A549 (cell line): Measurements from ENCODE around the gene CASK. TPM values are rescaled to one million over a fixed set of nuclear protein-coding genes. Genes with fewer than 3 reads are reported as not detected.
A peak's percentile ranks its signal among the peaks of the same experiment; 100 is the strongest.

ENCODE experiments used
- ATAC-seq, 2 experiments: fragments of 200-7000 bp in 1 of 2; fragments of >200 bp in 1 of 2; cut with Nextera tagmentation in 1 of 2; cut with Tn5 transposase in 1 of 2; 3 replicates each; pipeline versions ENCODE4 v1.8.0 to v1.9.1; 2018 to 2020; ENCODE audit warnings: mild to moderate bottlenecking in 1 of 2, moderate library complexity in 1 of 2
- CTCF ChIA-PET: fragments of 300-600 bp; sonication (Branson Sonifier 250); formaldehyde crosslinking; extraction: SDS; loops from one replicate; lab custom pipeline; 2021; ENCODE audit warnings: antibody characterized with exemption, inconsistent platforms; lab: Yijun Ruan, JAX
- POLR2A ChIA-PET: fragments of 350-600 bp; formaldehyde crosslinking; extraction: SDS; loops from one replicate; lab custom pipeline; 2021; ENCODE audit warnings: antibody characterized with exemption, inconsistent platforms; lab: Yijun Ruan, JAX
- DNase-seq, 2 experiments: peaks; one replicate each; pipeline versions ENCODE4 v3.0.0 to v3.0.0-alpha.2; 2011 to 2016; ENCODE audit warnings: low read depth in 1 of 2, low spot score in 1 of 2
- FAIRE-seq: peaks from 2 replicates; lab custom pipeline; 2011; peaks lifted over from hg19 to GRCh38; lab: Jason Lieb, UNC
- H3K27ac ChIP-seq, 2 experiments: fragments of >200 bp; sonication (Bioruptor Twin); formaldehyde crosslinking; 3 replicates each; pipeline ENCODE4 v1.5.1; 2016 to 2017
- H3K4me1 ChIP-seq: fragments of >200 bp; sonication (Bioruptor Twin); formaldehyde crosslinking; 3 replicates; pipeline ENCODE4 v1.6.1; 2016
- H3K4me2 ChIP-seq: fragments of >200 bp; sonication (Bioruptor Twin); formaldehyde crosslinking; 3 replicates; pipeline ENCODE4 v1.6.1; 2016
- H3K4me3 ChIP-seq: fragments of >200 bp; sonication (Bioruptor Twin); formaldehyde crosslinking; 3 replicates; pipeline ENCODE4 v1.5.1; 2016
- H3K9me3 ChIP-seq: fragments of >200 bp; sonication (Bioruptor Twin); formaldehyde crosslinking; 3 replicates; pipeline ENCODE4 v1.6.1; 2016
- BCL3 ChIP-seq: fragments of >200 bp; sonication (Bioruptor Twin); formaldehyde crosslinking; IDR thresholded peaks from 3 replicates; pipeline ENCODE4 v1.6.1; 2016
- BHLHE40 ChIP-seq: IDR thresholded peaks from 2 replicates; pipeline ENCODE4 v1.6.1; 2012; ENCODE audit warnings: low read depth, low read length, inconsistent platforms
- CEBPB ChIP-seq, 2 experiments: fragments of >200 bp in 1 of 2; sonication (Bioruptor Twin) in 1 of 2; formaldehyde crosslinking in 1 of 2; IDR thresholded peaks; 2 replicates each; pipeline ENCODE4 v1.6.1; 2012 to 2016
- CHD4 ChIP-seq: fragments of 200-600 bp; sonication (generic); IDR thresholded peaks from 2 replicates; pipeline ENCODE4 v1.6.1; 2016; ENCODE audit warnings: antibody characterized with exemption, mild to moderate bottlenecking, borderline replicate concordance
- E2F6 ChIP-seq: IDR thresholded peaks from 2 replicates; pipeline ENCODE4 v1.6.1; 2012; ENCODE audit warnings: low read depth, borderline replicate concordance
- EHF ChIP-seq: fragments of 250-450 bp; sonication (Bioruptor Pico); IDR thresholded peaks from 2 replicates; pipeline ENCODE4 v1.5.0; 2020; ENCODE audit warnings: mild to moderate bottlenecking
- ELK1 ChIP-seq: fragments of 150-350 bp; IDR thresholded peaks from 2 replicates; pipeline ENCODE4 v1.6.1; 2014; ENCODE audit warnings: low read depth, mild to moderate bottlenecking, low read length
- ESRRA ChIP-seq: fragments of 150-350 bp; IDR thresholded peaks from 2 replicates; pipeline ENCODE4 v1.6.1; 2014; ENCODE audit warnings: mild to moderate bottlenecking, low read length, borderline replicate concordance
- FOSB ChIP-seq: fragments of 250-450 bp; sonication (Bioruptor Pico); IDR thresholded peaks from 2 replicates; pipeline ENCODE4 v1.5.0; 2020; ENCODE audit warnings: mild to moderate bottlenecking, moderate library complexity
- FOSL2 ChIP-seq, 2 experiments: fragments of 450-650 bp in 1 of 2; fragments of >200 bp in 1 of 2; sonication (Bioruptor Twin) in 1 of 2; formaldehyde crosslinking; IDR thresholded peaks; 2 replicates each; pipeline versions ENCODE4 v1.5.0 to v1.6.1; 2016 to 2020; ENCODE audit warnings: mild to moderate bottlenecking in 1 of 2, moderate library complexity in 1 of 2
- GATA3 ChIP-seq: IDR thresholded peaks from 2 replicates; pipeline ENCODE4 v1.6.1; 2012; ENCODE audit warnings: borderline replicate concordance
- HOXA7 ChIP-seq: fragments of 250-450 bp; sonication (Bioruptor Pico); IDR thresholded peaks from 2 replicates; pipeline ENCODE4 v1.5.0; 2020; ENCODE audit warnings: mild to moderate bottlenecking, moderate library complexity
- HOXB5 ChIP-seq: fragments of 250-450 bp; sonication (Bioruptor Pico); IDR thresholded peaks from 2 replicates; pipeline ENCODE4 v1.5.0; 2020; ENCODE audit warnings: mild to moderate bottlenecking, moderate library complexity
- KDM5A ChIP-seq: fragments of 200-600 bp; sonication (generic); IDR thresholded peaks from 2 replicates; pipeline ENCODE4 v1.6.1; 2016; ENCODE audit warnings: antibody characterized with exemption, mild to moderate bottlenecking
- MAFK ChIP-seq: fragments of 450-650 bp; IDR thresholded peaks from 2 replicates; pipeline ENCODE4 v1.6.1; 2014; ENCODE audit not compliant: partially characterized antibody
- MAX ChIP-seq: IDR thresholded peaks from 2 replicates; pipeline ENCODE4 v1.6.1; 2012
- MAZ ChIP-seq: fragments of 150-350 bp; IDR thresholded peaks from 2 replicates; pipeline ENCODE4 v1.6.1; 2014; ENCODE audit warnings: antibody characterized with exemption, low read depth, low read length, borderline replicate concordance
- NPAS2 ChIP-seq: fragments of 250-450 bp; sonication (Bioruptor Pico); IDR thresholded peaks from 2 replicates; pipeline ENCODE4 v1.8.0; 2022; ENCODE audit warnings: mild to moderate bottlenecking, moderate library complexity, borderline replicate concordance
- NR3C1 ChIP-seq: fragments of >200 bp; sonication (Bioruptor Twin); formaldehyde crosslinking; IDR thresholded peaks from 3 replicates; pipeline ENCODE4 v1.6.1; 2017
- PBX3 ChIP-seq: IDR thresholded peaks from 2 replicates; pipeline ENCODE4 v1.6.1; 2012
- PHF8 ChIP-seq: fragments of 200-600 bp; sonication (generic); IDR thresholded peaks from 2 replicates; pipeline ENCODE4 v1.6.1; 2016; ENCODE audit warnings: low read depth, mild to moderate bottlenecking, antibody characterized with exemption, moderate library complexity, borderline replicate concordance
- POLR2A ChIP-seq: IDR thresholded peaks from 2 replicates; pipeline ENCODE4 v1.6.1; 2012; ENCODE audit warnings: mild to moderate bottlenecking, low read length
- RAD21 ChIP-seq, 2 experiments: fragments of >200 bp in 1 of 2; sonication (Bioruptor Twin) in 1 of 2; formaldehyde crosslinking in 1 of 2; IDR thresholded peaks in 1 of 2; conservative IDR thresholded peaks in 1 of 2; 2 replicates in 1 of 2; 3 replicates in 1 of 2; pipeline ENCODE4 v1.6.1; 2012 to 2018; ENCODE audit warnings: inconsistent platforms in 1 of 2
- RCOR1 ChIP-seq: fragments of 150-350 bp; IDR thresholded peaks from 2 replicates; pipeline ENCODE4 v1.6.1; 2014; ENCODE audit warnings: antibody characterized with exemption, low read length, low read depth
- RFX5 ChIP-seq: fragments of 450-650 bp; IDR thresholded peaks from 2 replicates; pipeline ENCODE4 v1.7.1; 2014; ENCODE audit warnings: antibody characterized with exemption, mild to moderate bottlenecking, moderate library complexity
- SREBF2 ChIP-seq: fragments of 450-650 bp; IDR thresholded peaks from 2 replicates; pipeline ENCODE4 v1.6.1; 2014; ENCODE audit warnings: mild to moderate bottlenecking, moderate library complexity
- TP53 ChIP-seq: fragments of 250-450 bp; sonication (Bioruptor Pico); IDR thresholded peaks from 2 replicates; pipeline ENCODE4 v1.5.0; 2021; ENCODE audit warnings: mild to moderate bottlenecking, moderate library complexity
- ZSCAN20 ChIP-seq: fragments of 250-450 bp; sonication (Bioruptor Pico); IDR thresholded peaks from 2 replicates; pipeline ENCODE4 v1.8.0; 2022; ENCODE audit warnings: mild to moderate bottlenecking, moderate library complexity
- WGBS: methylation state at CpG from one replicate; pipeline ENCODE4 v1.1.6; 2017; ENCODE audit errors: missing lambda C conversion rate; 5-methylcytosine and 5-hydroxymethylcytosine counted together
- polyA plus RNA-seq, 4 experiments: library from polyadenylated mRNA; depleted of rRNA in 3 of 4; stranded (reverse); fragments of >200 nt; fragmentation: RNase III in 1 of 4; extraction: RNeasy Plus Mini Kit Qiagen cat#74134 plus additional on column Dnase treatment in 1 of 4; gene quantifications; 2 replicates in 3 of 4; 3 replicates in 1 of 4; pipeline ENCODE4 v1.2.3, GENCODE V29; 2011 to 2017
- TF ChIP-seq, protein P1 (sequence below): fragments of >200 bp; sonication (Bioruptor Twin); formaldehyde crosslinking; IDR thresholded peaks from 2 replicates; pipeline ENCODE4 v1.6.1; 2016

Gene CASK
- polyA plus RNA-seq, 2 of the 4 experiments (the other 2 are of a cell fraction) = 23.3 to 57.6 TPM

- no peak for DNase-seq
- Histone ChIP-seq H3K27ac (no peak overlapping the region), H3K4me2 (no peak overlapping the region), H3K4me3 (no peak overlapping the region), H3K9me3 (no peaks in the 10 kb centered on the region), H3K4me1 (peaks cover 12% of the 10 kb centered on the region)
- ChIA-PET POLR2A (no interaction called here), CTCF (interaction anchor here (1.2 kb wide), 1 partner anchor 200 kb away, joined by 3 read pairs; no protein-coding TSS in a partner anchor)
- ATAC-seq = no peak
- 94% methylated on average over 1 of the region's 2 CpGs for WGBS
- FAIRE-seq = no peak
- TF ChIP-seq PHF8 (no peak), MAX (no peak), RCOR1 (no peak), ELK1 (no peak), PBX3 (no peak), KDM5A (no peak)
- TF ChIP-seq, protein P1, sequence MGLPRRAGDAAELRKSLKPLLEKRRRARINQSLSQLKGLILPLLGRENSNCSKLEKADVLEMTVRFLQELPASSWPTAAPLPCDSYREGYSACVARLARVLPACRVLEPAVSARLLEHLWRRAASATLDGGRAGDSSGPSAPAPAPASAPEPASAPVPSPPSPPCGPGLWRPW = no peak
Measured at GRCh38 chrX:41758401-41758800, 165.0 kb downstream of the CASK start.

- ATAC-seq (no peak), FAIRE-seq (peak; percentile 76)
- Histone ChIP-seq H3K4me2 (no peak overlapping the region), H3K4me1 (no peaks in the 10 kb centered on the region)
- no peak for TF ChIP-seq EHF (CRISPR knock-in tag)
- no peak for TF ChIP-seq PHF8
- no peak for TF ChIP-seq ZSCAN20
- TF ChIP-seq HOXB5 (CRISPR knock-in tag) = no peak
- no peak for TF ChIP-seq ELK1
- TF ChIP-seq NPAS2 = no peak
- TF ChIP-seq MAFK = no peak
- no peak for TF ChIP-seq RFX5
- no peak for TF ChIP-seq FOSL2 (IDR thresholded peaks at IDR 0.05)
- no peak for TF ChIP-seq FOSL2 (CRISPR knock-in tag; IDR thresholded peaks at IDR 0.05)
- no peak for TF ChIP-seq BHLHE40
- TF ChIP-seq FOSB (CRISPR knock-in tag) = no peak
- TF ChIP-seq NR3C1 = no peak
- no peak for TF ChIP-seq HOXA7 (CRISPR knock-in tag)
- no peak for TF ChIP-seq POLR2A
- no peak for TF ChIP-seq SREBF2
- TF ChIP-seq ESRRA = no peak
- TF ChIP-seq TP53 (CRISPR knock-in tag) = no peak
- TF ChIP-seq, all 56 proteins: peak for 0
- H3K27ac ChIP-seq = no peak overlapping the region
- CTCF ChIA-PET = no interaction called here
- 79% methylated on average over 3 of the region's 3 CpGs for WGBS
- DNase-seq = no peak
- POLR2A ChIA-PET = no interaction called here
- no peaks in the 10 kb centered on the region for H3K9me3 ChIP-seq
- no peak overlapping the region for H3K4me3 ChIP-seq
Measured at GRCh38 chrX:41750716-41751115, 172.6 kb downstream of the CASK start.

- ChIA-PET POLR2A (no interaction called here), CTCF (no interaction called here)
- Histone ChIP-seq H3K4me1 (no peaks in the 10 kb centered on the region), H3K27ac (no peak overlapping the region), H3K4me2 (no peak overlapping the region), H3K9me3 (no peaks in the 10 kb centered on the region), H3K4me3 (no peak overlapping the region)
- ATAC-seq = no peak
- 94% methylated on average over 1 of the region's 1 CpG for WGBS
- FAIRE-seq = peak; percentile 95
- DNase-seq = no peak
- TF ChIP-seq CEBPB (IDR thresholded peaks at IDR 0.05) = no peak
- TF ChIP-seq BCL3 = no peak
- no peak for TF ChIP-seq RAD21 (conservative IDR thresholded peaks at IDR 0.05 in 1 of 2, IDR thresholded peaks at IDR 0.05 in 1 of 2)
- no peak for TF ChIP-seq MAX
- no peak for TF ChIP-seq E2F6
- TF ChIP-seq GATA3 = no peak
- no peak for TF ChIP-seq NPAS2
- no peak for TF ChIP-seq TP53 (CRISPR knock-in tag)
- TF ChIP-seq MAZ = no peak
- TF ChIP-seq CHD4 = no peak
- no peak for TF ChIP-seq NR3C1
Measured at GRCh38 chrX:41739871-41740270, 183.5 kb downstream of the CASK start.
